ENCODE results near the gene TEC. TPM values are rescaled to one million over a fixed set of nuclear protein-coding genes. Genes with fewer than 3 reads are reported as not detected.
"Not testable (repeated sequence)": the region's sequence is repeated elsewhere in the genome, so short reads cannot be mapped to it uniquely, and the experiment has no call there.

The TEC gene
- total RNA-seq, 2 experiments from 2014 or later: 2.7 to 3.4 TPM

GRCh38 chr4:48295116-48295515, 25.5 kb upstream of the TEC start:
- Mint-ChIP-seq H3K27me3 (ENCODE audit: low read depth) (no peaks in the 10 kb centered on the region), H3K9me3 (ENCODE audit: insufficient read depth) (no peaks in the 10 kb centered on the region), H3K4me3 (no peak overlapping the region), H3K36me3 (ENCODE audit: low read depth) (no peaks in the 10 kb centered on the region), H3K4me1 (ENCODE audit: low read depth) (peaks cover 7% of the 10 kb centered on the region), H3K27ac (no peak overlapping the region)
- no peak for DNase-seq
- ChIA-PET POLR2A (no interaction called here), CTCF (interaction anchor here (0.7 kb wide), 1 partner anchor 23 kb away, joined by 3 read pairs; no protein-coding TSS in a partner anchor)
- ATAC-seq: no peak

- H3K27ac Mint-ChIP-seq; CTCF ChIA-PET; H3K36me3 Mint-ChIP-seq (ENCODE audit: low read depth); H3K9me3 Mint-ChIP-seq (ENCODE audit: insufficient read depth); H3K4me3 Mint-ChIP-seq; ATAC-seq; H3K27me3 Mint-ChIP-seq (ENCODE audit: low read depth); H3K4me1 Mint-ChIP-seq (ENCODE audit: low read depth); POLR2A ChIA-PET; DNase-seq: not testable (repeated sequence)
Measured at GRCh38 chr4:48292218-48292790, 22.7 kb upstream of the TEC start.

- Mint-ChIP-seq H3K27me3 (ENCODE audit: low read depth) (peaks cover 3% of the 10 kb centered on the region), H3K4me1 (ENCODE audit: low read depth) (no peaks in the 10 kb centered on the region), H3K36me3 (ENCODE audit: low read depth) (no peaks in the 10 kb centered on the region), H3K27ac (no peak overlapping the region), H3K4me3 (no peak overlapping the region), H3K9me3 (ENCODE audit: insufficient read depth) (no peaks in the 10 kb centered on the region)
- ChIA-PET POLR2A (no interaction called here), CTCF (interaction anchor here (0.7 to 1.3 kb wide), 4 partner anchors 9 to 158 kb away, joined by 3 to 5 read pairs (median 3); no protein-coding TSS in a partner anchor)
- no peak for ATAC-seq
- no peak for DNase-seq
Measured at GRCh38 chr4:48290146-48290772, 20.6 kb upstream of the TEC start.

- H3K4me1 Mint-ChIP-seq (ENCODE audit: low read depth); H3K4me3 Mint-ChIP-seq; ATAC-seq; H3K9me3 Mint-ChIP-seq (ENCODE audit: insufficient read depth); POLR2A ChIA-PET; H3K27ac Mint-ChIP-seq; CTCF ChIA-PET; H3K36me3 Mint-ChIP-seq (ENCODE audit: low read depth); DNase-seq: not testable (repeated sequence)
- peaks cover 33% of the 10 kb centered on the region for H3K27me3 Mint-ChIP-seq (ENCODE audit: low read depth)
Measured at GRCh38 chr4:48286060-48286459, 16.4 kb upstream of the TEC start.

GRCh38 chr4:48285640-48286039, 16.0 kb upstream of the TEC start:
- H3K27ac Mint-ChIP-seq; DNase-seq; CTCF ChIA-PET; ATAC-seq; H3K4me3 Mint-ChIP-seq; H3K36me3 Mint-ChIP-seq (ENCODE audit: low read depth); H3K9me3 Mint-ChIP-seq (ENCODE audit: insufficient read depth); H3K4me1 Mint-ChIP-seq (ENCODE audit: low read depth); POLR2A ChIA-PET: not testable (repeated sequence)
- H3K27me3 Mint-ChIP-seq (ENCODE audit: low read depth): peaks cover 36% of the 10 kb centered on the region

GRCh38 chr4:48275686-48276085, 6.0 kb upstream of the TEC start:
- Mint-ChIP-seq H3K4me1 (ENCODE audit: low read depth) (peaks cover 11% of the 10 kb centered on the region), H3K27me3 (ENCODE audit: low read depth) (peaks cover 1% of the 10 kb centered on the region), H3K27ac (no peak overlapping the region), H3K36me3 (ENCODE audit: low read depth) (peaks cover 2% of the 10 kb centered on the region), H3K4me3 (no peak overlapping the region), H3K9me3 (ENCODE audit: insufficient read depth) (no peaks in the 10 kb centered on the region)
- ChIA-PET POLR2A (no interaction called here), CTCF (interaction anchor here (1.0 to 3.4 kb wide), 11 partner anchors 10 to 350 kb away, joined by 3 to 31 read pairs (median 5); no protein-coding TSS in a partner anchor)
- no peak for DNase-seq
- no peak for ATAC-seq

GRCh38 chr4:48275247-48275646, 5.6 kb upstream of the TEC start:
- no peaks in the 10 kb centered on the region for H3K27me3 Mint-ChIP-seq (ENCODE audit: low read depth)
- no peak overlapping the region for H3K27ac Mint-ChIP-seq
- ChIA-PET CTCF (interaction anchor here (0.6 to 3.4 kb wide), 13 partner anchors 9 to 349 kb away, joined by 3 to 31 read pairs (median 5); no protein-coding TSS in a partner anchor), POLR2A (interaction anchor here (1.1 kb wide), 1 partner anchor 147 kb away, joined by 3 read pairs; no protein-coding TSS in a partner anchor)
- H3K9me3 Mint-ChIP-seq (ENCODE audit: insufficient read depth): no peaks in the 10 kb centered on the region
- no peak overlapping the region for H3K4me3 Mint-ChIP-seq
- DNase-seq: peak; percentile 25
- no peaks in the 10 kb centered on the region for H3K36me3 Mint-ChIP-seq (ENCODE audit: low read depth)
- H3K4me1 Mint-ChIP-seq (ENCODE audit: low read depth): peaks cover 15% of the 10 kb centered on the region
- peak; percentile 33 for ATAC-seq

GRCh38 chr4:48271626-48272025, 2.0 kb upstream of the TEC start:
- Mint-ChIP-seq H3K4me3 (no peak overlapping the region), H3K27ac (no peak overlapping the region), H3K4me1 (ENCODE audit: low read depth) (peaks cover 28% of the 10 kb centered on the region), H3K9me3 (ENCODE audit: insufficient read depth) (no peaks in the 10 kb centered on the region), H3K36me3 (ENCODE audit: low read depth) (peaks cover 2% of the 10 kb centered on the region), H3K27me3 (ENCODE audit: low read depth) (no peaks in the 10 kb centered on the region)
- no peak for ATAC-seq
- ChIA-PET POLR2A (interaction anchor here (0.8 kb wide), 1 partner anchor 306 kb away, joined by 3 read pairs; no protein-coding TSS in a partner anchor), CTCF (interaction anchor here (0.6 to 1.3 kb wide), 2 partner anchors 24 to 70 kb away, joined by 3 read pairs; partner anchors contain the start of gene SLAIN2)
- DNase-seq: no peak

GRCh38 chr4:48270951-48271473, 1.4 kb upstream of the TEC start:
- ChIA-PET POLR2A (interaction anchor here (0.8 to 1.4 kb wide), 2 partner anchors 71 to 307 kb away, joined by 3 to 6 read pairs; partner anchors contain the start of gene SLAIN2), CTCF (interaction anchor here (0.6 to 1.3 kb wide), 3 partner anchors 70 to 162 kb away, joined by 3 read pairs; partner anchors contain the start of gene SLAIN2)
- ATAC-seq (no peak), DNase-seq (no peak)
- Mint-ChIP-seq H3K27ac (peak overlapping the region; percentile 26), H3K36me3 (ENCODE audit: low read depth) (peaks cover 4% of the 10 kb centered on the region), H3K9me3 (ENCODE audit: insufficient read depth) (no peaks in the 10 kb centered on the region), H3K4me1 (ENCODE audit: low read depth) (peaks cover 28% of the 10 kb centered on the region), H3K4me3 (no peak overlapping the region), H3K27me3 (ENCODE audit: low read depth) (no peaks in the 10 kb centered on the region)

- ChIA-PET CTCF (interaction anchor here (0.6 to 1.3 kb wide), 3 partner anchors 71 to 162 kb away, joined by 3 read pairs; partner anchors contain the start of gene SLAIN2), POLR2A (interaction anchor here (1.4 kb wide), 1 partner anchor 71 kb away, joined by 6 read pairs; the partner anchor contains the start of gene SLAIN2)
- peaks cover 5% of the 10 kb centered on the region for H3K36me3 Mint-ChIP-seq (ENCODE audit: low read depth)
- H3K9me3 Mint-ChIP-seq (ENCODE audit: insufficient read depth): no peaks in the 10 kb centered on the region
- H3K4me1 Mint-ChIP-seq (ENCODE audit: low read depth): peaks cover 28% of the 10 kb centered on the region
- no peak for ATAC-seq
- peak overlapping the region; percentile 77 for H3K27ac Mint-ChIP-seq
- H3K4me3 Mint-ChIP-seq: peak overlapping the region; percentile 95
- no peak for DNase-seq
- no peaks in the 10 kb centered on the region for H3K27me3 Mint-ChIP-seq (ENCODE audit: low read depth)
Measured at GRCh38 chr4:48270523-48270897, 872 bp upstream of the TEC start.

- Mint-ChIP-seq H3K36me3 (ENCODE audit: low read depth) (peaks cover 5% of the 10 kb centered on the region), H3K27me3 (ENCODE audit: low read depth) (no peaks in the 10 kb centered on the region), H3K4me3 (peak overlapping the region; percentile 95), H3K4me1 (ENCODE audit: low read depth) (peaks cover 25% of the 10 kb centered on the region), H3K9me3 (ENCODE audit: insufficient read depth) (no peaks in the 10 kb centered on the region), H3K27ac (peak overlapping the region; percentile 77)
- ATAC-seq (peak; percentile 94), DNase-seq (peak; percentile 93)
- ChIA-PET CTCF (no interaction called here), POLR2A (interaction anchor here (1.4 kb wide), 1 partner anchor 72 kb away, joined by 6 read pairs; the partner anchor contains the start of gene SLAIN2)
Measured at GRCh38 chr4:48269861-48270522, 354 bp upstream of the TEC start.
